Kidney epithelial cell (primary cell): ENCODE results near the gene SLC2A13. TPM values are rescaled to one million over a fixed set of nuclear protein-coding genes. Genes with fewer than 3 reads are reported as not detected.

Experiments used
- DNase-seq: peaks from one replicate; pipeline ENCODE4 v3.0.0-alpha.2; 2010; ENCODE audit warnings: low read depth
- H3K27me3 ChIP-seq: 2 replicates; pipeline ENCODE4 v1.6.0; 2011; ENCODE audit warnings: low read length; ENCODE audit not compliant: control insufficient read depth, insufficient read depth
- H3K36me3 ChIP-seq: 2 replicates; pipeline ENCODE4 v1.5.1; 2011; ENCODE audit warnings: low read length; ENCODE audit not compliant: control insufficient read depth, insufficient read depth
- H3K4me3 ChIP-seq: 2 replicates; pipeline ENCODE4 v1.5.1; 2011; ENCODE audit warnings: low read depth, mild to moderate bottlenecking, control low read depth, low read length
- total RNA-seq: library from RNA; depleted of rRNA; stranded (reverse); fragments of >200 nt; gene quantifications from 2 replicates; pipeline ENCODE4 v1.2.3, GENCODE V29; 2015
- TF ChIP-seq, protein P1 (sequence below): IDR thresholded peaks from 2 replicates; pipeline ENCODE4 v1.5.1; 2011; ENCODE audit warnings: mild to moderate bottlenecking, moderate library complexity, low read length, control low read depth, inconsistent platforms; ENCODE audit not compliant: insufficient read depth, poor library complexity, severe bottlenecking

The SLC2A13 gene
- total RNA-seq, 1 donor from 2014 or later: 6.8 TPM

DNA sequence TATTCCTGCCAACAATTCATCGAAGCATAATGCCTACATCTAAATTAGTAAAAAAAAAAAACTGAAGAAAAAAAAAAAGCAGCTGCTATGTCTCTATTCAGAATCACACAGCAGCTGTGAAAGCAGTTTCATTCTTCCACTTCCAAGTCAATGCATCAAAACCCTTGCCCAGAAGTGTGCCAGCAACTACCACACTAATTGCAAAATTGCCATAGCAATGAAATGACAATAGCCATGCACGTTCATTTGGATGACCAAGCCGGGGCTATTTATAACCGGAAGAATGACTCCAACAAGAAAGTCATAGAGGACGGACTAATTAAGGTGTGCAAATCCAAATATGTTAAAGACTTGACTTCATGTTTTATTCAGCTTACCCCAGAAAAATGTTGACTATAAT is 42.5 kb downstream of the SLC2A13 start:
- TF ChIP-seq, protein P1, sequence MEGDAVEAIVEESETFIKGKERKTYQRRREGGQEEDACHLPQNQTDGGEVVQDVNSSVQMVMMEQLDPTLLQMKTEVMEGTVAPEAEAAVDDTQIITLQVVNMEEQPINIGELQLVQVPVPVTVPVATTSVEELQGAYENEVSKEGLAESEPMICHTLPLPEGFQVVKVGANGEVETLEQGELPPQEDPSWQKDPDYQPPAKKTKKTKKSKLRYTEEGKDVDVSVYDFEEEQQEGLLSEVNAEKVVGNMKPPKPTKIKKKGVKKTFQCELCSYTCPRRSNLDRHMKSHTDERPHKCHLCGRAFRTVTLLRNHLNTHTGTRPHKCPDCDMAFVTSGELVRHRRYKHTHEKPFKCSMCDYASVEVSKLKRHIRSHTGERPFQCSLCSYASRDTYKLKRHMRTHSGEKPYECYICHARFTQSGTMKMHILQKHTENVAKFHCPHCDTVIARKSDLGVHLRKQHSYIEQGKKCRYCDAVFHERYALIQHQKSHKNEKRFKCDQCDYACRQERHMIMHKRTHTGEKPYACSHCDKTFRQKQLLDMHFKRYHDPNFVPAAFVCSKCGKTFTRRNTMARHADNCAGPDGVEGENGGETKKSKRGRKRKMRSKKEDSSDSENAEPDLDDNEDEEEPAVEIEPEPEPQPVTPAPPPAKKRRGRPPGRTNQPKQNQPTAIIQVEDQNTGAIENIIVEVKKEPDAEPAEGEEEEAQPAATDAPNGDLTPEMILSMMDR: no peak
- H3K27me3 ChIP-seq: no peaks in the 10 kb centered on the region
- no peaks in the 10 kb centered on the region for H3K36me3 ChIP-seq
- DNase-seq: no peak
- no peak overlapping the region for H3K4me3 ChIP-seq

- no peaks in the 10 kb centered on the region for H3K36me3 ChIP-seq
- no peak for DNase-seq
- no peak overlapping the region for H3K4me3 ChIP-seq
- no peaks in the 10 kb centered on the region for H3K27me3 ChIP-seq
- TF ChIP-seq, protein P1: no peak
Observed at GRCh38 chr12:40058721-40059190, 47.1 kb downstream of the SLC2A13 start.

- no peak for DNase-seq
- no peak overlapping the region for H3K4me3 ChIP-seq
- TF ChIP-seq, protein P1: no peak
Observed at GRCh38 chr12:40056373-40056772, 49.5 kb downstream of the SLC2A13 start.

GRCh38 chr12:40055776-40056175 is 50.1 kb downstream of the SLC2A13 start:
- Histone ChIP-seq H3K27me3 (no peaks in the 10 kb centered on the region), H3K4me3 (no peak overlapping the region), H3K36me3 (no peaks in the 10 kb centered on the region)
- TF ChIP-seq, protein P1: no peak
- no peak for DNase-seq

More at GRCh38 chr12:40056373-40056772, 49.5 kb downstream of the SLC2A13 start:
- no peaks in the 10 kb centered on the region for H3K36me3 ChIP-seq
- no peaks in the 10 kb centered on the region for H3K27me3 ChIP-seq

DNA sequence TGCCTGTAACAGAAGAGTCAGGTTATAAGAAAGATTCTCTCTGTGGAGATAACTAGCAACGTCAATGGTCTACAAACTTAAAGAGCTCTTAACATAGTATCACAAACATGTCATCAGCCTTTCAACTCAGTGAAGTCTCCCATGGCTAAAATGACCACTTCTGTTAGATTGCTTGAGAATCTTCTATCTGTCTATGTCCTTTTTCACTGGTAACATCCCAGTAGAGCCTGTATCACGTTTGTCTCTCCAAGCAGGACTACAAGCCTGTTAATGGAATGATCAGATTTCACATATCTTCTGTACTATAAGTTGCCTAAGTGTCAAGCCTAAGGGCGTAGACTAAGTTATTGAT is 50.7 kb downstream of the SLC2A13 start:
- H3K4me3 ChIP-seq: no peak overlapping the region
- H3K36me3 ChIP-seq: no peaks in the 10 kb centered on the region

More for the DNA sequence above, 50.7 kb downstream of the SLC2A13 start:
- TF ChIP-seq, protein P1: no peak
- DNase-seq: no peak
- H3K27me3 ChIP-seq: no peaks in the 10 kb centered on the region
